Panc1 (cell line): ENCODE measurements around the gene NCOA3.

Experiments used
- POLR2AphosphoS5 ChIP-seq: IDR thresholded peaks from 2 replicates; pipeline ENCODE4 v1.6.1; 2012; ENCODE audit warnings: mild to moderate bottlenecking, low read depth, low read length, moderate library complexity
- SIN3A ChIP-seq: IDR thresholded peaks from 2 replicates; pipeline ENCODE4 v1.6.1; 2012; ENCODE audit warnings: low read depth, mild to moderate bottlenecking, low read length, moderate library complexity, borderline replicate concordance; ENCODE audit not compliant: insufficient read depth
- TCF7L2 ChIP-seq: IDR thresholded peaks from 2 replicates; pipeline ENCODE4 v1.6.1; 2011; ENCODE audit warnings: mild to moderate bottlenecking, low read depth, low read length, inconsistent platforms
- TF ChIP-seq, protein P1 (sequence below), 2 experiments: IDR thresholded peaks; 2 replicates each; pipeline ENCODE4 v1.6.1; 2011 to 2012; ENCODE audit warnings: low read depth in 2 of 2, control low read depth in 1 of 2, low read length in 1 of 2, mild to moderate bottlenecking in 1 of 2, moderate library complexity in 1 of 2; ENCODE audit not compliant: insufficient read depth in 1 of 2
- TF ChIP-seq, protein P2 (sequence below): fragments of 450-650 bp; IDR thresholded peaks from 2 replicates; pipeline ENCODE4 v1.5.1; 2017; ENCODE audit warnings: mild to moderate bottlenecking

DNA sequence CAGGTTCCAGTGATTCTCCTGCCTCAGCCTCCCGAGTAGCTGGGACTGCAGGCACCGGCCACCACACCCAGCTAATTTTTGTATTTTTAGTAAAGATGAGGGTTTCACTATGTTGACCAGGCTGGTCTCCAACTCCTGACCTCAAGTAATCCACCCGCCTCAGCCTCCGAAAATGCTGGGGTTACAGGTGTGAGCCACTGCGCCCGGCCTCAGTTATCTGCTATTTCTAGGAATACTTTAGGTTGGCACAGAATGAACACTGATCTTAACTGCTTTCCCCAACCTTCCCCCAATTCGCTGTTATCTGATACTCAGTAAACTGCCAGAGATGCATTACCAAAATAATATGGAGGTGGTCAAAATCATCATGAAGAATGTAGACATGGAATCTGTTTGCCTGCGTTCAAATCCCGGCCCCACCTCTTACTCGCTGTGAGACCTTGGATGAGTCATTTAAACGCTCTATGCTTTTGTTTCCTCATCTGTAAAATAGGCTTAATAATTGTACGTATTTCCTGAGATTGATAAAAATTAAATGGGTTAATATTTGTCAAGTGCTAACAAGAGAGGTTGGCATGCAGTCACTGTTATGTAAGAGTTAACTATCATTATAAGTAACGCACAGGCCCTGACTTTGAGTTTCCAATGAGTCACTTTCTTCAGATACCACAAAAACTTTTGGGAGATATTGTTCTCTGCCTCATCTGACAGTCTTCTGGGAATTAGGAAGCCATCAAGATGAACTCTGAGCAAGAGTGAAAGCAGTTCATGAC is 44.5 kb upstream of the NCOA3 start:
- TF ChIP-seq, protein P1, sequence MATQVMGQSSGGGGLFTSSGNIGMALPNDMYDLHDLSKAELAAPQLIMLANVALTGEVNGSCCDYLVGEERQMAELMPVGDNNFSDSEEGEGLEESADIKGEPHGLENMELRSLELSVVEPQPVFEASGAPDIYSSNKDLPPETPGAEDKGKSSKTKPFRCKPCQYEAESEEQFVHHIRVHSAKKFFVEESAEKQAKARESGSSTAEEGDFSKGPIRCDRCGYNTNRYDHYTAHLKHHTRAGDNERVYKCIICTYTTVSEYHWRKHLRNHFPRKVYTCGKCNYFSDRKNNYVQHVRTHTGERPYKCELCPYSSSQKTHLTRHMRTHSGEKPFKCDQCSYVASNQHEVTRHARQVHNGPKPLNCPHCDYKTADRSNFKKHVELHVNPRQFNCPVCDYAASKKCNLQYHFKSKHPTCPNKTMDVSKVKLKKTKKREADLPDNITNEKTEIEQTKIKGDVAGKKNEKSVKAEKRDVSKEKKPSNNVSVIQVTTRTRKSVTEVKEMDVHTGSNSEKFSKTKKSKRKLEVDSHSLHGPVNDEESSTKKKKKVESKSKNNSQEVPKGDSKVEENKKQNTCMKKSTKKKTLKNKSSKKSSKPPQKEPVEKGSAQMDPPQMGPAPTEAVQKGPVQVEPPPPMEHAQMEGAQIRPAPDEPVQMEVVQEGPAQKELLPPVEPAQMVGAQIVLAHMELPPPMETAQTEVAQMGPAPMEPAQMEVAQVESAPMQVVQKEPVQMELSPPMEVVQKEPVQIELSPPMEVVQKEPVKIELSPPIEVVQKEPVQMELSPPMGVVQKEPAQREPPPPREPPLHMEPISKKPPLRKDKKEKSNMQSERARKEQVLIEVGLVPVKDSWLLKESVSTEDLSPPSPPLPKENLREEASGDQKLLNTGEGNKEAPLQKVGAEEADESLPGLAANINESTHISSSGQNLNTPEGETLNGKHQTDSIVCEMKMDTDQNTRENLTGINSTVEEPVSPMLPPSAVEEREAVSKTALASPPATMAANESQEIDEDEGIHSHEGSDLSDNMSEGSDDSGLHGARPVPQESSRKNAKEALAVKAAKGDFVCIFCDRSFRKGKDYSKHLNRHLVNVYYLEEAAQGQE (IDR thresholded peaks at IDR 0.05; ENCODE audit: insufficient read depth in 1 of 2, low read depth in 2 of 2, low read length in 1 of 2) = no peak
- TF ChIP-seq, protein P2, sequence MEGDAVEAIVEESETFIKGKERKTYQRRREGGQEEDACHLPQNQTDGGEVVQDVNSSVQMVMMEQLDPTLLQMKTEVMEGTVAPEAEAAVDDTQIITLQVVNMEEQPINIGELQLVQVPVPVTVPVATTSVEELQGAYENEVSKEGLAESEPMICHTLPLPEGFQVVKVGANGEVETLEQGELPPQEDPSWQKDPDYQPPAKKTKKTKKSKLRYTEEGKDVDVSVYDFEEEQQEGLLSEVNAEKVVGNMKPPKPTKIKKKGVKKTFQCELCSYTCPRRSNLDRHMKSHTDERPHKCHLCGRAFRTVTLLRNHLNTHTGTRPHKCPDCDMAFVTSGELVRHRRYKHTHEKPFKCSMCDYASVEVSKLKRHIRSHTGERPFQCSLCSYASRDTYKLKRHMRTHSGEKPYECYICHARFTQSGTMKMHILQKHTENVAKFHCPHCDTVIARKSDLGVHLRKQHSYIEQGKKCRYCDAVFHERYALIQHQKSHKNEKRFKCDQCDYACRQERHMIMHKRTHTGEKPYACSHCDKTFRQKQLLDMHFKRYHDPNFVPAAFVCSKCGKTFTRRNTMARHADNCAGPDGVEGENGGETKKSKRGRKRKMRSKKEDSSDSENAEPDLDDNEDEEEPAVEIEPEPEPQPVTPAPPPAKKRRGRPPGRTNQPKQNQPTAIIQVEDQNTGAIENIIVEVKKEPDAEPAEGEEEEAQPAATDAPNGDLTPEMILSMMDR = no peak
- TF ChIP-seq SIN3A (no peak), TCF7L2 (no peak), POLR2AphosphoS5 (no peak)
